Suprapubic skin (tissue), 4 donors: ENCODE results near the gene RAB31. TPM values are rescaled to one million over a fixed set of nuclear protein-coding genes. Genes with fewer than 3 reads are reported as not detected.

Source experiments
- DNase-seq, 2 donors: peaks; one replicate each; pipeline ENCODE4 v3.0.0-alpha.2; 2019; ENCODE audit warnings: low spot score in 2 of 2
- H3K27ac ChIP-seq: fragments of 200-600 bp; sonication (generic); one replicate; pipeline ENCODE4 v1.5.1; 2019
- H3K27me3 ChIP-seq: fragments of 200-600 bp; sonication (generic); one replicate; pipeline ENCODE4 v1.5.1; 2019
- H3K36me3 ChIP-seq: fragments of 200-600 bp; sonication (generic); one replicate; pipeline ENCODE4 v1.5.1; 2019
- H3K4me1 ChIP-seq: fragments of 200-600 bp; sonication (generic); one replicate; pipeline ENCODE4 v1.5.1; 2019
- H3K4me3 ChIP-seq: fragments of 200-600 bp; sonication (generic); one replicate; pipeline ENCODE4 v1.5.1; 2019; ENCODE audit warnings: mild to moderate bottlenecking
- H3K9me3 ChIP-seq: fragments of 200-600 bp; sonication (generic); one replicate; pipeline ENCODE4 v1.5.1; 2019
- CTCF ChIP-seq, 2 donors: fragments of 200-600 bp in 1 of 2; fragments of 450-650 bp in 1 of 2; sonication (generic) in 1 of 2; IDR thresholded peaks; one replicate each; pipeline ENCODE4 v1.5.1; 2016 to 2019; ENCODE audit warnings: antibody characterized with exemption in 2 of 2, mild to moderate bottlenecking in 1 of 2, moderate library complexity in 1 of 2
- EP300 ChIP-seq: sonication (generic); formaldehyde crosslinking; IDR thresholded peaks from one replicate; pipeline ENCODE4 v1.6.1; 2017; ENCODE audit warnings: antibody characterized with exemption
- POLR2A ChIP-seq, 2 donors: fragments of 450-650 bp; IDR thresholded peaks; one replicate each; pipeline ENCODE4 v1.6.1; 2017; ENCODE audit warnings: antibody characterized with exemption in 2 of 2, mild to moderate bottlenecking in 2 of 2, moderate library complexity in 2 of 2
- POLR2AphosphoS5 ChIP-seq, 3 donors: sonication (generic); formaldehyde crosslinking; IDR thresholded peaks; one replicate each; pipeline ENCODE4 v1.6.1; 2017; ENCODE audit warnings: antibody characterized with exemption in 3 of 3
- WGBS: methylation state at CpG from one replicate; pipeline ENCODE4 v1.1.5; 2018; 5-methylcytosine and 5-hydroxymethylcytosine counted together
- total RNA-seq, 4 donors: library from RNA; depleted of rRNA; stranded (reverse); fragments of >200 nt; gene quantifications; one replicate each; pipeline ENCODE4 v1.1.0, GENCODE V29; 2016

The RAB31 gene
- total RNA-seq, 4 donors from 2014 or later, result 5.8 to 15.2 (median 11.4) TPM

DNA sequence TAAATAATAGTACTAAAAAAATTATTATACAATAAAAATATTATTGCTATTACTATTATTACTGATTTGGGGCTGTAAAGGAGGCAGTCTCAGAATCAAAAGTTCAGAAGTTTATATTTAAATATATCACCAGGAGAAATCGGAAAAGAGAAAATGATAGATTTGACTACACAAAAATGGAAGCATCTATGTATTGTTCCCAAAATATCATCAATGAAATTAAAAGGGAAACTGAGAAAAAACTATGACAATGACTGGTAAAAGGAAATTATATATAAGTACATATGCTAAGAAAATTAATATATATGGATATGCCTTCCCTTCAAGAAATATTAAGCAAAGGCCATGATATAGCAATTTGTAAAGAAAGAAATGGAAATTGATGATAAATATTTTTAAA lies 170.0 kb downstream of the RAB31 start:
- no peaks in the 10 kb centered on the region for H3K9me3 ChIP-seq
- no peak overlapping the region for H3K4me3 ChIP-seq
- no peaks in the 10 kb centered on the region for H3K36me3 ChIP-seq
- H3K4me1 ChIP-seq, result no peaks in the 10 kb centered on the region
- H3K27ac ChIP-seq, result no peak overlapping the region
- no peak for TF ChIP-seq POLR2AphosphoS5 (IDR thresholded peaks at IDR 0.05)
- no peak for TF ChIP-seq POLR2A (IDR thresholded peaks at IDR 0.05)
- TF ChIP-seq EP300, result no peak
- TF ChIP-seq CTCF (IDR thresholded peaks at IDR 0.05), result no peak
- no peak for DNase-seq
- no peaks in the 10 kb centered on the region for H3K27me3 ChIP-seq
- 98% methylated on average over 1 of the region's 1 CpG for WGBS

DNA sequence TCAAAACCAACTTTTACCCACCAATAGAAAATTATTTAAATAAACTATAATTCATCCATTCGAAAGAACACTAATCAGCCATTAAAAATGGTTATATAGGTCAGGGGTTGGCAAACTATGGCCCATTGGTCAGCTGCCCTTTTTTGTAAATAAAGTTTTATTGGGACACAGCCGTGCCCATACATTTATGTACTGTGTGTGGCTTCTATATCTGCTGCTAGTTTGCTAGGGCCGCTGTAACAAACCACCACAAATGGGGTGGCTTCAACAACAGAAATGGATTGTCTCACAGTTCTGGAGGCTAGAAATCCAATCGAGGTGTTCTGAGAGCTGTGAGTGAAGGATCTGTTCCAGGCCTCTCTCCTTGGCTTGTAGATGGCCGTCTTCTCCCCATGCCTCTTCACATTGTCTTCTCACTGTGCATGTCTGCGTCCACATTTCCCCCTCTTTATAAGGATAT lies 170.7 kb downstream of the RAB31 start:
- H3K9me3 ChIP-seq, result no peaks in the 10 kb centered on the region
- TF ChIP-seq CTCF (IDR thresholded peaks at IDR 0.05) (no peak), POLR2A (IDR thresholded peaks at IDR 0.05) (no peak), EP300 (no peak), POLR2AphosphoS5 (IDR thresholded peaks at IDR 0.05) (no peak)
- DNase-seq, result no peak
- H3K27me3 ChIP-seq, result no peaks in the 10 kb centered on the region
- H3K27ac ChIP-seq, result no peak overlapping the region
- H3K4me3 ChIP-seq, result no peak overlapping the region
- 93% methylated on average over 6 of the region's 6 CpGs for WGBS
- no peaks in the 10 kb centered on the region for H3K4me1 ChIP-seq
- no peaks in the 10 kb centered on the region for H3K36me3 ChIP-seq

- no peaks in the 10 kb centered on the region for H3K27me3 ChIP-seq
- H3K36me3 ChIP-seq, result no peaks in the 10 kb centered on the region
- DNase-seq, result no peak
- H3K4me3 ChIP-seq, result no peak overlapping the region
- no peak overlapping the region for H3K27ac ChIP-seq
- no peaks in the 10 kb centered on the region for H3K4me1 ChIP-seq
- 92% methylated on average over 6 of the region's 6 CpGs for WGBS
- no peak for TF ChIP-seq EP300
- TF ChIP-seq POLR2AphosphoS5 (IDR thresholded peaks at IDR 0.05), result no peak
- no peak for TF ChIP-seq CTCF (IDR thresholded peaks at IDR 0.05)
- no peak for TF ChIP-seq POLR2A (IDR thresholded peaks at IDR 0.05)
- no peaks in the 10 kb centered on the region for H3K9me3 ChIP-seq
Observed at GRCh38 chr18:9884090-9884489, 176.0 kb downstream of the RAB31 start.

GRCh38 chr18:9884532-9885140 lies 176.5 kb downstream of the RAB31 start:
- no peak for TF ChIP-seq POLR2AphosphoS5 (IDR thresholded peaks at IDR 0.05)
- TF ChIP-seq POLR2A (IDR thresholded peaks at IDR 0.05), result no peak
- TF ChIP-seq EP300, result no peak
- TF ChIP-seq CTCF (IDR thresholded peaks at IDR 0.05), result no peak
- 93% methylated on average over 12 of the region's 12 CpGs for WGBS
- DNase-seq, result no peak
- H3K4me3 ChIP-seq, result no peak overlapping the region
- H3K27ac ChIP-seq, result no peak overlapping the region
- H3K36me3 ChIP-seq, result no peaks in the 10 kb centered on the region
- H3K4me1 ChIP-seq, result no peaks in the 10 kb centered on the region
- no peaks in the 10 kb centered on the region for H3K27me3 ChIP-seq
- H3K9me3 ChIP-seq, result no peaks in the 10 kb centered on the region

- H3K27me3 ChIP-seq, result no peaks in the 10 kb centered on the region
- DNase-seq, result no peak
- no peak for TF ChIP-seq POLR2A (IDR thresholded peaks at IDR 0.05)
- no peak for TF ChIP-seq EP300
- no peak for TF ChIP-seq CTCF (IDR thresholded peaks at IDR 0.05)
- TF ChIP-seq POLR2AphosphoS5 (IDR thresholded peaks at IDR 0.05), result no peak
- no peaks in the 10 kb centered on the region for H3K4me1 ChIP-seq
- no peaks in the 10 kb centered on the region for H3K9me3 ChIP-seq
- H3K36me3 ChIP-seq, result no peaks in the 10 kb centered on the region
- H3K4me3 ChIP-seq, result no peak within 1 kb of the TSS
- H3K27ac ChIP-seq, result no peak within 1 kb of the TSS
- WGBS, result 93% methylated on average over 8 of the region's 8 CpGs
Observed at GRCh38 chr18:9885170-9886004, 177.3 kb downstream of the RAB31 start, which contains the start of gene TXNDC2. Gene TXNDC2 (plus strand): TSS chr18:9885973. CDS start chr18:9886681, 708 bp downstream.
